Spinal cord (tissue), 10 donors: ENCODE data around the gene MAPK8IP3. TPM values are rescaled to one million over a fixed set of nuclear protein-coding genes. Genes with fewer than 3 reads are reported as not detected.
"Not testable (repeated sequence)": the region's sequence is repeated elsewhere in the genome, so short reads cannot be mapped to it uniquely, and the experiment has no call there.

Experiments
- DNase-seq, 6 donors: peaks; one replicate each; pipeline versions ENCODE4 v3.0.0 to v3.0.0-alpha.2; 2013 to 2015; ENCODE audit warnings: low spot score in 6 of 6, low read depth in 4 of 6
- H3K27ac ChIP-seq: one replicate; pipeline ENCODE4 v1.5.1; 2013; ENCODE audit warnings: low read depth, low read length, control low read depth
- H3K27me3 ChIP-seq: one replicate; pipeline ENCODE4 v1.6.1; 2013; ENCODE audit warnings: low read length; ENCODE audit not compliant: control insufficient read depth, insufficient read depth
- H3K36me3 ChIP-seq: one replicate; pipeline ENCODE4 v1.6.1; 2013; ENCODE audit warnings: low read length; ENCODE audit not compliant: control insufficient read depth, insufficient read depth
- H3K4me1 ChIP-seq: one replicate; pipeline ENCODE4 v1.6.1; 2013; ENCODE audit warnings: low read length; ENCODE audit not compliant: control insufficient read depth, insufficient read depth
- H3K4me3 ChIP-seq: one replicate; pipeline ENCODE4 v1.5.1; 2013; ENCODE audit warnings: low read depth, low read length, control low read depth
- H3K9me3 ChIP-seq: one replicate; pipeline ENCODE4 v1.6.1; 2013; ENCODE audit warnings: low read length; ENCODE audit not compliant: control insufficient read depth, insufficient read depth
- WGBS: methylation state at CpG from one replicate; pipeline ENCODE4 v1.1.5; 2013; ENCODE audit warnings: missing lambda C conversion rate; ENCODE audit not compliant: insufficient coverage; 5-methylcytosine and 5-hydroxymethylcytosine counted together
- polyA plus RNA-seq, 2 donors: library from polyadenylated mRNA; unstranded; fragments of 120-200 nt; gene quantifications; one replicate each; pipeline ENCODE4 v1.2.1, GENCODE V29; 2013; ENCODE audit not compliant: insufficient read length in 2 of 2
- total RNA-seq, 2 donors: library from RNA; depleted of rRNA in 1 of 2; stranded (reverse); fragments of 120-200 nt in 1 of 2; fragments of >200 nt in 1 of 2; gene quantifications; one replicate each; pipeline versions ENCODE4 v1.2.3 to v1.2.4, GENCODE V29; 2013 to 2014
- donor health status: healthy.

MAPK8IP3 gene
- total and polyA plus RNA-seq, 4 donors, result 53.3 to 137 (median 92.7) TPM

DNA sequence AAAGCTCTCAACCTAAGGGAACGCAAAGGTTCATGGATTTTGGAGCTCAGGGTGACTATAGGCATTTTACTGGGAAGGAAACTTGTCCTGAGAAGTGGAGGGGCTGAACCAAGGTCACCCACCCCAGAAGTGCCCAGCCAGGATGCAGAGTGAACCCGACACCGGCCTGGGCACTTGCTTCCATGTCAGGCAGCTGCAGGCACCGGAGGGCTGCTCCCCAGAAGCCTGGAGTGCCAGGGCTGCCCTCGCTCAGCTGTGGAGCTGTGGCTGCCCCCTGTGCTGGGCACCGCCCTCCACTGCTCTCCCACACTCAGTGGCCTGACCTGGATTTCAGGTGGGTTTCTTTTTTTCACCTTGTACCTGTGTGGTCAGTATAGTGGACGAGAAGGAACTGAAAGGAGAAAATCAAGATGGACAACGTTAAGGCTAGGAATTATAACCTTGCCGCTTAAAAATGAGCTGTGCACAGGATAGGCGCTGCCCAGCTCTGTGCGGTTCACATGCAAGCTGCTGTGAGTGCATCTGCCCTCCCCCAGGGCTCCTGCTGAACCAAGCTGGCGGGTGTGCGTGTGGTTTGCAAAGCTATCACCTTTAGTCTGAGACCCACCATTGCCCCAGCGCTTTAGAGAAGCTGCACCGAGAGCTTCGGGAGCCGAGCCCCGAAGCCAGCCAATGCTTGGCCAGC is 2.2 kb downstream of the MAPK8IP3 start:
- Histone ChIP-seq H3K27me3 (no peaks in the 10 kb centered on the region), H3K4me1 (peaks cover 34% of the 10 kb centered on the region), H3K27ac (no peak overlapping the region), H3K9me3 (no peaks in the 10 kb centered on the region), H3K4me3 (no peak overlapping the region), H3K36me3 (peaks cover 33% of the 10 kb centered on the region)
- 86% methylated on average over 17 of the region's 18 CpGs for WGBS
- no peak for DNase-seq

- Histone ChIP-seq H3K9me3 (no peaks in the 10 kb centered on the region), H3K27me3 (no peaks in the 10 kb centered on the region), H3K4me1 (peaks cover 35% of the 10 kb centered on the region), H3K4me3 (no peak overlapping the region), H3K36me3 (peaks cover 34% of the 10 kb centered on the region), H3K27ac (no peak overlapping the region)
- 86% methylated on average over 13 of the region's 13 CpGs for WGBS
- no peak for DNase-seq
Measured at GRCh38 chr16:1708768-1709180, 2.8 kb downstream of the MAPK8IP3 start.

DNA sequence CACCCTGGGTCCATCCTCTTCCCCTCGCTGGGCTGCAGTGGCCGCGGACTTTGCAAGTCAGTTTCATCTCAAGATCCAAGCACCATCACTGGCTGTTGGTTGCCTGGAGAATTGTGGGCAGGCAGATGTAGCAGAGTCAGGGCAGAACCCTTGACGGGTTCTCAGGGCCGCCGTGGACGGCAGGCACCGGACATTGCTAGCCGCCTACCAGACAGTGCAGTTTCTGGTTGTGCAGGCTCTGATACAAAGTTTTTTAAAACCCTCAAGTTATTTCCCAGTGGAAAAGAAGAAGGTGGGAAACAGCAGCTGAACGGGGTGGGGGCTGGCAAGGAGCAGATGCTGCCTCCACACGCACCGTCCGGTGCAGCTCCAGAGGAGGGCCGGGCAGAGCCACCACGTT is 3.4 kb downstream of the MAPK8IP3 start:
- no peaks in the 10 kb centered on the region for H3K9me3 ChIP-seq
- no peak overlapping the region for H3K27ac ChIP-seq
- H3K36me3 ChIP-seq, result peaks cover 40% of the 10 kb centered on the region
- 97% methylated on average over 10 of the region's 15 CpGs for WGBS
- no peaks in the 10 kb centered on the region for H3K27me3 ChIP-seq
- peaks cover 41% of the 10 kb centered on the region for H3K4me1 ChIP-seq
- no peak overlapping the region for H3K4me3 ChIP-seq
- no peak for DNase-seq

GRCh38 chr16:1710811-1711507 is 5.0 kb downstream of the MAPK8IP3 start:
- no peak overlapping the region for H3K27ac ChIP-seq
- no peak for DNase-seq
- no peaks in the 10 kb centered on the region for H3K27me3 ChIP-seq
- no peaks in the 10 kb centered on the region for H3K9me3 ChIP-seq
- H3K4me3 ChIP-seq, result no peak overlapping the region
- 91% methylated on average over 7 of the region's 17 CpGs for WGBS
- H3K36me3 ChIP-seq, result peaks cover 44% of the 10 kb centered on the region
- H3K4me1 ChIP-seq, result peaks cover 39% of the 10 kb centered on the region

DNA sequence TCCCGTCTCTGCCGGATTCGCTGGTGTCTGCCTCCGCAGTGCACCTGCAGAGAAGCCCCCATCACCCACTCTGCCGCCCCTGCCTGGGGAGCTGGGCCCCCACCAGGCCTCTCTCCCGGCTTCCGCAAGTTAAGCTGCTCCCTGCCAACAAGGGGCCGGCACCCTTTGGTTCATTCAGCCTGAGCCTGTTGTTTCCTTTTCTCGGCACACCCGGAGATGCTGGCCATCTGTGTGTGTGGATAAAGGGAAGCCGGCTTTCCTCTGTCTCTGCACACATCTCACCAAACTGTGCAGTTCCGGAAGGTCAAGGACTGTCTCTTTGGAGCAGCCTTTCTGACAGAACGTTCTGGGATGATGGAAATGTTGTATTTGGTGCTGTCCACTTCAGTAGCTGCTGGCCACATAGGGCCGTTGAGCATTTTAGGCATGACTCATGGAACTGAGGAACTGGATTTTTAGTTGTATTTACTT is 6.8 kb downstream of the MAPK8IP3 start:
- DNase-seq, result no peak
- H3K27me3 ChIP-seq, result no peaks in the 10 kb centered on the region
- peaks cover 31% of the 10 kb centered on the region for H3K4me1 ChIP-seq
- no peaks in the 10 kb centered on the region for H3K9me3 ChIP-seq
- H3K4me3 ChIP-seq, result no peak overlapping the region
- peaks cover 44% of the 10 kb centered on the region for H3K36me3 ChIP-seq
- no peak overlapping the region for H3K27ac ChIP-seq
- 68% methylated on average over 11 of the region's 14 CpGs for WGBS

DNA sequence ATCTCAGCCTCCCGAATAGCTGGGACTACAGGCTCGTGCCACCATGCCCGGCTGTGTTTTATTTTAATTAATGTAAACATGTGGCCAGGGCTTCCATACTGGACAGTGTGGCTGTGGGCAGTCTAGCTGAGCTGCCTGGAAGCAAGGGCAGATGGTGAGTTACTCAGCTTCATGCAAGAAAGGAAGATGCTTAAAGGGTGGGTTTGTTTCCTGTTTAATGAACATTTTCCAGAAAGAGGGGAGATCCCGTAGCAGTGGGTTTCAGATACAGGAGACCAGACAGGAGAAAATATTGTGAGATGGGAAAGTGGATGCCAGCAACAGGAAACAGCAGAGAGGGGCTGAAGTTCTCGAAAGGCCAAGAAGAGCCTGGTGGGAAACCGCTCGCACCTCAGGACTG is 7.3 kb downstream of the MAPK8IP3 start:
- H3K9me3 ChIP-seq, result no peaks in the 10 kb centered on the region
- H3K4me3 ChIP-seq, result no peak overlapping the region
- DNase-seq, result no peak
- no peak overlapping the region for H3K27ac ChIP-seq
- H3K27me3 ChIP-seq, result no peaks in the 10 kb centered on the region
- H3K4me1 ChIP-seq, result peaks cover 26% of the 10 kb centered on the region
- 65% methylated on average over 2 of the region's 7 CpGs for WGBS
- peaks cover 39% of the 10 kb centered on the region for H3K36me3 ChIP-seq

- DNase-seq, result peak in 2 of 6 donors; percentile 2 to 27
- 49% methylated on average over 14 of the region's 14 CpGs for WGBS
Measured at GRCh38 chr16:1713933-1714332, 7.9 kb downstream of the MAPK8IP3 start.

GRCh38 chr16:1715220-1715619 is 9.2 kb downstream of the MAPK8IP3 start:
- no peak for DNase-seq
- Histone ChIP-seq H3K4me3 (no peak overlapping the region), H3K27ac (no peak overlapping the region), H3K4me1 (peaks cover 14% of the 10 kb centered on the region), H3K9me3 (no peaks in the 10 kb centered on the region), H3K27me3 (no peaks in the 10 kb centered on the region), H3K36me3 (peaks cover 34% of the 10 kb centered on the region)
- 93% methylated on average over 10 of the region's 12 CpGs for WGBS

More at GRCh38 chr16:1713933-1714332, 7.9 kb downstream of the MAPK8IP3 start:
- H3K9me3 ChIP-seq, result no peaks in the 10 kb centered on the region
- H3K27ac ChIP-seq, result no peak overlapping the region
- H3K36me3 ChIP-seq, result peaks cover 38% of the 10 kb centered on the region
- no peaks in the 10 kb centered on the region for H3K27me3 ChIP-seq
- no peak overlapping the region for H3K4me3 ChIP-seq
- peaks cover 20% of the 10 kb centered on the region for H3K4me1 ChIP-seq

GRCh38 chr16:1718236-1718635 is 12.2 kb downstream of the MAPK8IP3 start:
- H3K27me3 ChIP-seq, H3K9me3 ChIP-seq, H3K4me3 ChIP-seq, DNase-seq, H3K27ac ChIP-seq: not testable (repeated sequence)
- Histone ChIP-seq H3K4me1 (peaks cover 25% of the 10 kb centered on the region), H3K36me3 (peaks cover 22% of the 10 kb centered on the region)
- 95% methylated on average over 9 of the region's 10 CpGs for WGBS
